Measurements from ENCODE around the gene ZNF497. TPM values are rescaled to one million over a fixed set of nuclear protein-coding genes. Genes with fewer than 3 reads are reported as not detected.

Gene ZNF497
- total and polyA plus RNA-seq, 9 of the 15 experiments (the other 6 are each of a cell fraction or from before 2014, with no cell fraction given) = 0.06 to 0.98 (median 0.44) TPM; not detected in 1

GRCh38 chr19:58400916-58401839, 38.6 kb upstream of the ZNF497 start:
- intact Hi-C loops (cut with micrococcal nuclease) (loop anchor here (2.0 to 10.0 kb wide), 2 partner anchors 176 to 218 kb away; partner anchors contain the start of genes ZNF274 and ZNF544), in situ Hi-C loops (cut with MboI) (no loop called here)
- peak overlapping the region; percentile 72 for H3K4me3 ChIP-seq
- H3K4me1 ChIP-seq (replicated peaks in 1 of 2; ENCODE audit: control insufficient read depth in 2 of 2, insufficient read depth in 2 of 2, low read length in 2 of 2) = peaks cover 26 to 56% of the 10 kb centered on the region in 2 experiments
- H3K9me1 ChIP-seq (ENCODE audit: control insufficient read depth, insufficient read depth, low read length) = no peaks in the 10 kb centered on the region
- H3K36me3 ChIP-seq (ENCODE audit: control insufficient read depth, insufficient read depth, low read length) = no peaks in the 10 kb centered on the region
- POLR2A ChIA-PET = interaction anchor here (1.0 to 1.6 kb wide), 2 partner anchors 10 to 13 kb away, joined by 3 to 8 read pairs; no protein-coding TSS in a partner anchor
- H2AFZ ChIP-seq (ENCODE audit: low read depth, low read length) = peak overlapping the region; percentile 90
- CTCF ChIA-PET (ENCODE audit: low intra/inter-chr PET ratio) = no interaction called here
- H3K9ac ChIP-seq (ENCODE audit: insufficient read depth in 1 of 2, low read depth in 2 of 2, low read length in 2 of 2) = peak overlapping the region; percentile 70 to 91
- ATAC-seq (peak; percentile 97), DNase-seq (ENCODE audit: extremely low read depth in 1 of 4, low spot score in 3 of 4) (peak; percentile 97 to 100 (median 98)), FAIRE-seq (peak; percentile 100)
- H3K27ac ChIP-seq (ENCODE audit: extremely low read depth, low read depth, low read length) = peak overlapping the region; percentile 70
- under 1% methylated on average over 69 of the region's 80 CpGs for WGBS (ENCODE audit: insufficient coverage, low coverage, missing lambda C conversion rate)
- H3K4me2 ChIP-seq (ENCODE audit: insufficient read depth, low read length) = peak overlapping the region; percentile 85
- H4K20me1 ChIP-seq (replicated peaks; ENCODE audit: control insufficient read depth, insufficient read depth, low read length) = no peaks in the 10 kb centered on the region
- H3K27me3 ChIP-seq (ENCODE audit: control insufficient read depth in 2 of 2, insufficient read depth in 2 of 2, low read length in 2 of 2) = no peaks in the 10 kb centered on the region
- BruUV-seq (replicated peaks) = TSS peak; percentile 61
- H3K79me2 ChIP-seq (ENCODE audit: control insufficient read depth, insufficient read depth, low read length) = peaks cover 24% of the 10 kb centered on the region
- H3K9me3 ChIP-seq (replicated peaks; ENCODE audit: control insufficient read depth, insufficient read depth, low read depth, low read length) = no peaks in the 10 kb centered on the region
- no peak for TF ChIP-seq ILF3 (IDR thresholded peaks at IDR 0.05; ENCODE audit: borderline replicate concordance)
- TF ChIP-seq THRAP3 (IDR thresholded peaks at IDR 0.05; ENCODE audit: borderline replicate concordance) = no peak
- no peak for TF ChIP-seq STAT6 (CRISPR knock-in tag; IDR thresholded peaks at IDR 0.05)
- TF ChIP-seq HDAC2 (IDR thresholded peaks at IDR 0.05) = peak; percentile 53; the same call in 1 of the 2 replicates
- no peak for TF ChIP-seq ETV1 (tag; conservative IDR thresholded peaks at IDR 0.05; ENCODE audit: low read depth)
- no peak for TF ChIP-seq ZNF764 (CRISPR knock-in tag; IDR thresholded peaks at IDR 0.05; ENCODE audit: low read depth)
- TF ChIP-seq DMBX1 (CRISPR knock-in tag; IDR thresholded peaks at IDR 0.05; ENCODE audit: borderline replicate concordance) = no peak
- no peak for TF ChIP-seq ZNF408 (CRISPR knock-in tag; IDR thresholded peaks at IDR 0.05; ENCODE audit: low read depth)
- no peak for TF ChIP-seq CHD4 (IDR thresholded peaks at IDR 0.05; ENCODE audit: insufficient read depth, insufficient replicate concordance, low read depth, low read length, poor library complexity, severe bottlenecking)
- TF ChIP-seq ZBTB9 (CRISPR knock-in tag; IDR thresholded peaks at IDR 0.05) = no peak
- no peak for TF ChIP-seq ZZZ3 (IDR thresholded peaks at IDR 0.05)
- 0 out of 2 replicates have a peak, but pooled peaks have one; percentile 18 for TF ChIP-seq NR2C2 (CRISPR knock-in tag; IDR thresholded peaks at IDR 0.05)
- TF ChIP-seq NR2C2 (tag; IDR thresholded peaks at IDR 0.05) = peak; percentile 23; the same call in 1 of the 2 replicates
- no peak for TF ChIP-seq CREB3 (tag; conservative IDR thresholded peaks at IDR 0.05; ENCODE audit: low read depth)
- no peak for TF ChIP-seq KAT8 (IDR thresholded peaks at IDR 0.05; ENCODE audit: low read depth)

Data from K562 (cell line).